ENCODE results near the gene CUL4A.

- no peak for TF ChIP-seq CTCF (IDR thresholded peaks at IDR 0.05; ENCODE audit: insufficient read depth, low read length, poor library complexity, severe bottlenecking)
- no peak for TF ChIP-seq EZH2phosphoT487 (conservative IDR thresholded peaks at IDR 0.05; ENCODE audit: low read length)
These were observed 15.1 kb downstream of the CUL4A start for GRCh38 chr13:113224486-113224885.

All from SU-DHL-6 (cell line).